Mesothelial cell of epicardium (in vitro differentiated cells): ENCODE measurements around the gene LUC7L3. TPM values are rescaled to one million over a fixed set of nuclear protein-coding genes. Genes with fewer than 3 reads are reported as not detected.

ENCODE experiments used
- DNase-seq, 2 experiments: peaks; one replicate each; pipeline ENCODE4 v3.0.0; 2021; ENCODE audit warnings: low spot score in 2 of 2; ENCODE audit not compliant: unreplicated experiment in 2 of 2
- H3K27ac Mint-ChIP-seq: 2 replicates; pipeline ENCODE4 v1.8.0; 2021; ENCODE audit warnings: mixed read lengths
- H3K27me3 Mint-ChIP-seq: 2 replicates; pipeline ENCODE4 v1.8.0; 2021; ENCODE audit warnings: low read depth, mixed read lengths
- H3K36me3 Mint-ChIP-seq: 2 replicates; pipeline ENCODE4 v1.8.0; 2021; ENCODE audit warnings: mixed read lengths
- H3K4me1 Mint-ChIP-seq: 2 replicates; pipeline ENCODE4 v1.8.0; 2021; ENCODE audit warnings: mixed read lengths
- H3K4me3 Mint-ChIP-seq: 2 replicates; pipeline ENCODE4 v1.8.0; 2021; ENCODE audit warnings: mild to moderate bottlenecking, moderate library complexity, mixed read lengths
- H3K9me3 Mint-ChIP-seq: 2 replicates; pipeline ENCODE4 v1.8.0; 2021; ENCODE audit warnings: mixed read lengths
- total RNA-seq: library from RNA; stranded (reverse); gene quantifications from 3 replicates; pipeline ENCODE4 v1.2.1, GENCODE V29; 2021
- TF ChIP-seq, protein P1 (sequence below): fragments of 200-600 bp; sonication (generic); IDR thresholded peaks from one replicate; pipeline ENCODE4 v1.5.0; 2021; ENCODE audit warnings: antibody characterized with exemption; ENCODE audit not compliant: unreplicated experiment

Gene LUC7L3, protein sequence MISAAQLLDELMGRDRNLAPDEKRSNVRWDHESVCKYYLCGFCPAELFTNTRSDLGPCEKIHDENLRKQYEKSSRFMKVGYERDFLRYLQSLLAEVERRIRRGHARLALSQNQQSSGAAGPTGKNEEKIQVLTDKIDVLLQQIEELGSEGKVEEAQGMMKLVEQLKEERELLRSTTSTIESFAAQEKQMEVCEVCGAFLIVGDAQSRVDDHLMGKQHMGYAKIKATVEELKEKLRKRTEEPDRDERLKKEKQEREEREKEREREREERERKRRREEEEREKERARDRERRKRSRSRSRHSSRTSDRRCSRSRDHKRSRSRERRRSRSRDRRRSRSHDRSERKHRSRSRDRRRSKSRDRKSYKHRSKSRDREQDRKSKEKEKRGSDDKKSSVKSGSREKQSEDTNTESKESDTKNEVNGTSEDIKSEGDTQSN
- total RNA-seq: 240 to 261 TPM (median 252 TPM) in 3 replicates

DNA sequence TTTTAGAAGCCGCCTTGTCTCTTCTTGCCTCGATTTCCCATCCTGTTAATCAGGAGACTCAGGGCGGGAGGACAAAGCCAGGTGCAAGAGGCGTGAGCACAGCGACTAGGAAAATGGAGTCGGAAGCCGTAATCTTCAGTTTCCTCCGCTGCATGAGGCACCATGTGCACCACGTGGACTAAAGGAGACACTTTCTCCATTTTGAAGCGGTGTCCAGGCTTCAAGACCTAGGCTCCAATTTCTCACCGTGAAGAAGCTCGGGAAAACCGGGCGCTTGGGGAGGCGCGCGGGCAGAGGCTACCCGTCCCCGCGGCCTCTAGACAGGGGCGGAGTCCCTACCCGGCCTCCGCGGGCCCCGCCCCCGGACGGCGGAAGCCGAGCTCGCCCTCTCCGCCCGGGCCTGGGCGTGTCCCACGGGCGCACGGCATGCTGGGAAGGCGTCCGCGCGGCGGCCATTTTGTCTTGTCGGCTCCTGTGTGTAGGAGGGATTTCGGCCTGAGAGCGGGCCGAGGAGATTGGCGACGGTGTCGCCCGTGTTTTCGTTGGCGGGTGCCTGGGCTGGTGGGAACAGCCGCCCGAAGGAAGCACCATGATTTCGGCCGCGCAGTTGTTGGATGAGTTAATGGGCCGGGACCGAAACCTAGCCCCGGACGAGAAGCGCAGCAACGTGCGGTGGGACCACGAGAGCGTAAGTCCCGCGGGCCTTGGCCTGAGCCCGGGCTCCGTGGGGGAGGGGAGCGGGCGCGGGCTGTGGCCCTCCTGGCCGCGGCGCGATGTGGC is at the start of gene LUC7L3:
LUC7L3 (plus strand) TSS at position 460 of the 780 bp plus-strand sequence; CDS start at position 590, 130 bp downstream.
- TF ChIP-seq, protein P1, sequence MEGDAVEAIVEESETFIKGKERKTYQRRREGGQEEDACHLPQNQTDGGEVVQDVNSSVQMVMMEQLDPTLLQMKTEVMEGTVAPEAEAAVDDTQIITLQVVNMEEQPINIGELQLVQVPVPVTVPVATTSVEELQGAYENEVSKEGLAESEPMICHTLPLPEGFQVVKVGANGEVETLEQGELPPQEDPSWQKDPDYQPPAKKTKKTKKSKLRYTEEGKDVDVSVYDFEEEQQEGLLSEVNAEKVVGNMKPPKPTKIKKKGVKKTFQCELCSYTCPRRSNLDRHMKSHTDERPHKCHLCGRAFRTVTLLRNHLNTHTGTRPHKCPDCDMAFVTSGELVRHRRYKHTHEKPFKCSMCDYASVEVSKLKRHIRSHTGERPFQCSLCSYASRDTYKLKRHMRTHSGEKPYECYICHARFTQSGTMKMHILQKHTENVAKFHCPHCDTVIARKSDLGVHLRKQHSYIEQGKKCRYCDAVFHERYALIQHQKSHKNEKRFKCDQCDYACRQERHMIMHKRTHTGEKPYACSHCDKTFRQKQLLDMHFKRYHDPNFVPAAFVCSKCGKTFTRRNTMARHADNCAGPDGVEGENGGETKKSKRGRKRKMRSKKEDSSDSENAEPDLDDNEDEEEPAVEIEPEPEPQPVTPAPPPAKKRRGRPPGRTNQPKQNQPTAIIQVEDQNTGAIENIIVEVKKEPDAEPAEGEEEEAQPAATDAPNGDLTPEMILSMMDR: no peak
- Mint-ChIP-seq H3K4me3 (peak within 1 kb of the TSS; percentile 93), H3K36me3 (no peaks in the 10 kb centered on the region), H3K9me3 (no peaks in the 10 kb centered on the region), H3K4me1 (peaks cover 34% of the 10 kb centered on the region), H3K27me3 (no peaks in the 10 kb centered on the region), H3K27ac (peak within 1 kb of the TSS; percentile 100)
- peak; percentile 84 to 94 for DNase-seq

DNA sequence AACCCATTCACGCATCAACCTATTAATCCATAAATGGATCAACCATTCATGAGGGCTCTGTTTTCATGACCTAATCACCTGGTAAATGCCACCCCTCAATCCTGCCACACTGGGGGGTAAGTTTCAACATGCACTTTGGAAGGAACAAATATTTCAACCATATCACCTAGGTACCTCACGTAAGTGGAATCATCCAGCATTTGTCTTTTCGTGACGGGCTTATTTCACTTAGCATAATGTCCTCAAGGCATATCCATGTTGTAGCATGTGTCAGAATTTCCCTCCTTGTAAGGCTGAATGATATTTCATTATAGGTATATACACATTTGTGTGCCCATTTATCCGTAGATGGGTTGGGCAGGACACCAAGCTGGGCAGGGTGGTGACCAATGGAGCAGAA is 47.3 kb upstream of the LUC7L3 start:
- TF ChIP-seq, protein P1: no peak
- DNase-seq: no peak
- Mint-ChIP-seq H3K36me3 (no peaks in the 10 kb centered on the region), H3K4me1 (peaks cover 10% of the 10 kb centered on the region), H3K27me3 (no peaks in the 10 kb centered on the region), H3K4me3 (no peak overlapping the region), H3K9me3 (no peaks in the 10 kb centered on the region), H3K27ac (no peak overlapping the region)

DNA sequence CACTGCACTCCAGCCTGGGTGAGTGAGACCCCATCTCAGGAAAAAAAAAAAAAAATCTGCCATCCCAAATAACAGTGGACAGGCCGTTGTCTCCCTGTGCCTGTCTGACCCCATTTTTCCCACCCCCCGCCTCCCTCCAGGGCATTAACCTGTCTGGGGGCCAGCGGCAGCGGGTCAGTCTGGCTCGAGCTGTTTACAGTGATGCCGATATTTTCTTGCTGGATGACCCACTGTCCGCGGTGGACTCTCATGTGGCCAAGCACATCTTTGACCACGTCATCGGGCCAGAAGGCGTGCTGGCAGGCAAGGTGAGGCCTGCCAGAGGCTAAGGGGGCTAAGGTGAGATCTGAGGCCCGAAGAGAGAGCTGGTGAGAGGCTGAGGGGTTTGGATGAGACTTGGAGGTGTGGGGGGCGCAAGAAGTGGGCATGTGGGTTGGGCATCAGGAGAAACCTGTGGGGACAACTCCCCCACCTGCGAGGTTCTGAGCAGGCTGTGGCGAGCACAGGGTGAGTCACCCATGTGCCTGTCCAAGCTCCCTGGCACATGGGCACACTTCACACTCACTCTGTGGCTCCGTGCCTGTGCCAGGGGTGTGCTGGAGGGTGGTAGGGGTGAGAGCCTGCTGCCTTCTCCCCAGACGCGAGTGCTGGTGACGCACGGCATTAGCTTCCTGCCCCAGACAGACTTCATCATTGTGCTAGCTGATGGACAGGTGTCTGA is 46.4 kb upstream of the LUC7L3 start:
- Mint-ChIP-seq H3K4me3 (no peak overlapping the region), H3K36me3 (no peaks in the 10 kb centered on the region), H3K27ac (no peak overlapping the region), H3K9me3 (no peaks in the 10 kb centered on the region), H3K27me3 (no peaks in the 10 kb centered on the region), H3K4me1 (peaks cover 10% of the 10 kb centered on the region)
- no peak for DNase-seq
- TF ChIP-seq, protein P1: no peak

DNA sequence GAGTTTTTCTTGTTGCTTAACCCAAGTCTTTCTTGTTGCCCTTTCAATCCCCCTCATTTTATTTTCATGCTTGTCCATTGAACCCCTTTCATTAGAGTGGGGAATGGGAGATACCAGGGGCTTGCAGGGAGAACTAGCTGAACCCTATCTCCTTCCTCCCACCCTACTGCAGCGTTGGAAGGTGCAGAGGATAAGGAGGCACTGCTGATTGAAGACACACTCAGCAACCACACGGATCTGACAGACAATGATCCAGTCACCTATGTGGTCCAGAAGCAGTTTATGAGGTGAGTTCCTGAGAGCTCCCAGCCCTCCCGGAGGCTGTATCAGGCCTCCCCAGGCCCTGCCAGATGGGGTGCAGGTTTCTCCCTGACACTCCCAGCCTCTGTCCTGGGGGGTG is 44.2 kb upstream of the LUC7L3 start:
- Mint-ChIP-seq H3K27ac (no peak overlapping the region), H3K27me3 (no peaks in the 10 kb centered on the region), H3K9me3 (no peaks in the 10 kb centered on the region), H3K4me3 (no peak overlapping the region), H3K36me3 (no peaks in the 10 kb centered on the region), H3K4me1 (peaks cover 10% of the 10 kb centered on the region)
- no peak for DNase-seq
- TF ChIP-seq, protein P1: no peak

DNA sequence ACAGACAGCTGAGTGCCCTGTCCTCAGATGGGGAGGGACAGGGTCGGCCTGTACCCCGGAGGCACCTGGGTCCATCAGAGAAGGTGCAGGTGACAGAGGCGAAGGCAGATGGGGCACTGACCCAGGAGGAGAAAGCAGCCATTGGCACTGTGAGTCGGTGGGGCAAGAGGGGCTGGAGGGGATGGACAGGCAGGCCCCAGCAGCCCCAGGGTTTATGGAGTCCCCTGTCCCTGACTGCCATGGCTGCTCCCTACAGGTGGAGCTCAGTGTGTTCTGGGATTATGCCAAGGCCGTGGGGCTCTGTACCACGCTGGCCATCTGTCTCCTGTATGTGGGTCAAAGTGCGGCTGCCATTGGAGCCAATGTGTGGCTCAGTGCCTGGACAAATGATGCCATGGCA is 43.8 kb upstream of the LUC7L3 start:
- TF ChIP-seq, protein P1: no peak
- Mint-ChIP-seq H3K36me3 (no peaks in the 10 kb centered on the region), H3K27me3 (no peaks in the 10 kb centered on the region), H3K4me3 (no peak overlapping the region), H3K9me3 (no peaks in the 10 kb centered on the region), H3K4me1 (peaks cover 9% of the 10 kb centered on the region), H3K27ac (no peak overlapping the region)
- DNase-seq: no peak
